ENCODE measurements around the gene CTIF.

The CTIF gene

DNA sequence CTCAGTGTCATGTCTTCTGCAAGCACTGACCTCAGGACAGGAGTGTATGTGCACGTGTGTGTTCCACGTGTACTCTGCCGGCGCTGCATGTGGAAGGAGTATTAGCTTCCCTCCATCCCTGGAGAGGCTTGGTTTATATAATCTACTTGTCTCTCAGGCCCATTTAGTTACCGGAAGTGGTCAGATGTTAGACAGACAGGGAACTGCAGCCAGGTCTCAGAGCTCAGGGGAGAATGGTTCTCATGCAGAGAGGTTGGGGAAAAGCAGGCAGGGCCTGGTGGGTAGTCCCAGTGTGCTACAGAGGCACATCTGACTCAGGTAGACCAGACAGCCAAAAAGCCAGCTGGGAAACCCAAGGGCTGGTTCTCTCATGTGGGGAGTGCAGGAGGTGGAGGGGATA, 167.9 kb downstream of the CTIF start:
- H3K4me2 ChIP-seq (ENCODE audit: low read length): no peak overlapping the region
- H3K36me3 ChIP-seq (ENCODE audit: control insufficient read depth, insufficient read depth, low read length): no peaks in the 10 kb centered on the region
- H3K9me3 ChIP-seq (ENCODE audit: control insufficient read depth, low read length): no peaks in the 10 kb centered on the region
- no peak overlapping the region for H3K9ac ChIP-seq
- TF ChIP-seq, protein P1, sequence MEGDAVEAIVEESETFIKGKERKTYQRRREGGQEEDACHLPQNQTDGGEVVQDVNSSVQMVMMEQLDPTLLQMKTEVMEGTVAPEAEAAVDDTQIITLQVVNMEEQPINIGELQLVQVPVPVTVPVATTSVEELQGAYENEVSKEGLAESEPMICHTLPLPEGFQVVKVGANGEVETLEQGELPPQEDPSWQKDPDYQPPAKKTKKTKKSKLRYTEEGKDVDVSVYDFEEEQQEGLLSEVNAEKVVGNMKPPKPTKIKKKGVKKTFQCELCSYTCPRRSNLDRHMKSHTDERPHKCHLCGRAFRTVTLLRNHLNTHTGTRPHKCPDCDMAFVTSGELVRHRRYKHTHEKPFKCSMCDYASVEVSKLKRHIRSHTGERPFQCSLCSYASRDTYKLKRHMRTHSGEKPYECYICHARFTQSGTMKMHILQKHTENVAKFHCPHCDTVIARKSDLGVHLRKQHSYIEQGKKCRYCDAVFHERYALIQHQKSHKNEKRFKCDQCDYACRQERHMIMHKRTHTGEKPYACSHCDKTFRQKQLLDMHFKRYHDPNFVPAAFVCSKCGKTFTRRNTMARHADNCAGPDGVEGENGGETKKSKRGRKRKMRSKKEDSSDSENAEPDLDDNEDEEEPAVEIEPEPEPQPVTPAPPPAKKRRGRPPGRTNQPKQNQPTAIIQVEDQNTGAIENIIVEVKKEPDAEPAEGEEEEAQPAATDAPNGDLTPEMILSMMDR (IDR thresholded peaks at IDR 0.05): no peak
- H2AFZ ChIP-seq: no peak overlapping the region
- no peak overlapping the region for H3K4me3 ChIP-seq (ENCODE audit: low read depth, low read length)
- no peaks in the 10 kb centered on the region for H3K4me1 ChIP-seq
- no peaks in the 10 kb centered on the region for H3K79me2 ChIP-seq
- H3K27me3 ChIP-seq (ENCODE audit: control insufficient read depth, insufficient read depth, low read length): no peaks in the 10 kb centered on the region
- H3K27ac ChIP-seq: no peak overlapping the region

DNA sequence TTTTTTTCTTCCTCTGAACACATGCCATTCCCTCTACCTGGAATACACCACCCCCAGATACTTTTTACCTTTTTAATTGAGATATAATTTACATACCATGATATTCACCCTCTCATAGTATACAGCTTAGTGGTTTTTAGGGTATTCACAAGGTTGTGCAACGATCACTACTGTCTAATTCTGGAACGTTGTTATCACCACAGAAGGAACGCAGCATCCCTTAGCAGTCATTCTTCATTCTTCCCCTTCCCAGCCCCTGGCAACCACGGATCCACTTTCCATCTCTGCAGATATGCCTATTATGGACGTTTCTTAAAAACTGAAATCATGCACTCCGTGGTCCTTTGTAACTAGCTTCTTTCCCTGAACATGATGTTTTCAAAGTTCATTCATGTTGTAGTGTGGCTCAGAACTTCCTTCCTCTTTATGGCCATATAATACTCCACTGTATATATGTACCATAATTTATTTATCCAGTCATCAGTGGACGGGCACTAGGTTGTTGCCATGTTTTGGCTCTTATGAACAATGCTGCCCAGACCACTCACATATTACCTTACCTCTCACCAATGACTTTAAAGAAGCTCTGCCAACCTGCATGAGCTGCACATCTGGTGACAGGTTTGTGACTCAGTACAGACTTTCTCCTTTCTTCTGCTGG, 168.9 kb downstream of the CTIF start:
- Histone ChIP-seq H3K9ac (no peak overlapping the region), H2AFZ (no peak overlapping the region), H3K79me2 (no peaks in the 10 kb centered on the region), H3K27me3 (ENCODE audit: control insufficient read depth, insufficient read depth, low read length) (no peaks in the 10 kb centered on the region), H3K4me2 (ENCODE audit: low read length) (no peak overlapping the region), H3K27ac (no peak overlapping the region), H3K4me1 (no peaks in the 10 kb centered on the region), H3K36me3 (ENCODE audit: control insufficient read depth, insufficient read depth, low read length) (no peaks in the 10 kb centered on the region), H3K4me3 (ENCODE audit: low read depth, low read length) (no peak overlapping the region), H3K9me3 (ENCODE audit: control insufficient read depth, low read length) (no peaks in the 10 kb centered on the region)
- TF ChIP-seq, protein P1 (IDR thresholded peaks at IDR 0.05): no peak

DNA sequence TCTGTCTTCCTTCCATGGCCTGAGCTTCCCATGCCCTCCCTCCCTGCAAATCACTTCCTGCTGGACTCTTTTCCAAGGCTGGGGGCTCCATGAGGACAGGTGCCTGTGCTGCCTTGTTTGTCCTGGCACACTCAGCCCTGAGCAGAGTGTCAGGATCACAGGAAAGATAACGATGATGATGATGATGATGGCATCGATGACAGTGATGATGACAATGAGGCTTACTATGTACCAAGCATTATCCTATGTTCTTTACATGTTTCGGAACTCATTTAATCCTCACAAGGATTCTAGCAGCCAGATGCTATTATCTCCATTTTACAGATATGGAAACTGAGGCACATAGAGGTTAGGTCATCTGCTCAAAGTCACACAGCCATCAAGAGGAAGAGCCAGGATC, 170.0 kb downstream of the CTIF start:
- TF ChIP-seq, protein P1 (IDR thresholded peaks at IDR 0.05): no peak
- H3K9me3 ChIP-seq (ENCODE audit: control insufficient read depth, low read length): no peaks in the 10 kb centered on the region
- H2AFZ ChIP-seq: no peak overlapping the region
- no peaks in the 10 kb centered on the region for H3K36me3 ChIP-seq (ENCODE audit: control insufficient read depth, insufficient read depth, low read length)
- H3K4me3 ChIP-seq (ENCODE audit: low read depth, low read length): no peak overlapping the region
- no peak overlapping the region for H3K9ac ChIP-seq
- no peaks in the 10 kb centered on the region for H3K79me2 ChIP-seq
- H3K27ac ChIP-seq: peak overlapping the region; percentile 53
- no peaks in the 10 kb centered on the region for H3K4me1 ChIP-seq
- H3K4me2 ChIP-seq (ENCODE audit: low read length): no peak overlapping the region
- H3K27me3 ChIP-seq (ENCODE audit: control insufficient read depth, insufficient read depth, low read length): no peaks in the 10 kb centered on the region

DNA sequence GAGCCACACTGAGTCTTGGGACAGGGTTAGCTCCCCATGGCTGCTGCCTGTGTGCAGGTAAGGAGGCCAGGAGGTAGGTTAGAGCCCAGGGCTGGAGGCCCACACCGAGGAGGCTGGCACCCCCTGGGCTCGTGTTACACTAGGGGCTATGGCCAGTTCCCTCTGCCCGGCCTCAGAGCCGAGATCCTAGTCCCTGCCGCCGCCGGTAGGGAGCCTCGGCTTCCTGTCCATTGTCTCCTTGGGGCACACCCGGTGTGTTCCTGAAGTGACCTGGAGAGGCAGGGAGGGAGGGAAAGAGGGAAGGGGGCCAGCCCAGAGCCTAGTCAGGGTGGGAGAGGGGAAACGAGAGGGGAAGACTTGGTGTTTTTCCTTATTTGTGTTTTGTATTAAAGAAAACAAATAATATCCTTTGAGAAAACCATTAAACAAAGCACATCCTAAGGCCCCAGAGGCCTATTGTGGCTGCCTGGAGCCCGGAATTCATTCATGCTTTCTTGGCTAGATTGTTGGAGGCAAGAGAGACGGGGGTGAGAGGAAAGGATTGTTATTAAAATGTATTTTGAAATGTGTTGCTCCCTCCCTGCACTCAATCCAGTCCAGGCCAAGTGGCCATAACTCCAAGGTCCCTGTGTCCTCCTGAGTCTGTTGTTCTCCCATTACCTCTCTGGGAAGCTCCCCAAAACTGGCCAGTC, 170.7 kb downstream of the CTIF start:
- H3K9me3 ChIP-seq (ENCODE audit: control insufficient read depth, low read length): no peaks in the 10 kb centered on the region
- H3K4me3 ChIP-seq (ENCODE audit: low read depth, low read length): no peak overlapping the region
- no peaks in the 10 kb centered on the region for H3K36me3 ChIP-seq (ENCODE audit: control insufficient read depth, insufficient read depth, low read length)
- no peaks in the 10 kb centered on the region for H3K27me3 ChIP-seq (ENCODE audit: control insufficient read depth, insufficient read depth, low read length)
- no peak overlapping the region for H3K4me2 ChIP-seq (ENCODE audit: low read length)
- no peaks in the 10 kb centered on the region for H3K4me1 ChIP-seq
- TF ChIP-seq, protein P1 (IDR thresholded peaks at IDR 0.05): no peak
- H2AFZ ChIP-seq: no peak overlapping the region
- H3K9ac ChIP-seq: no peak overlapping the region
- peak overlapping the region; percentile 53 for H3K27ac ChIP-seq
- H3K79me2 ChIP-seq: no peaks in the 10 kb centered on the region
